Activated CD4-positive, alpha-beta T cell treated with anti-CD3 and anti-CD28 coated beads for 4 hours (primary cell): ENCODE data around the gene SNAI1.
"Not testable (repeated sequence)": the region's sequence is repeated elsewhere in the genome, so short reads cannot be mapped to it uniquely, and the experiment has no call there.

Experiments used
- DNase-seq, 2 donors: peaks; one replicate each; pipeline ENCODE4 v3.0.0-alpha.2; 2020

Gene SNAI1

GRCh38 chr20:49982346-49983122, at the start of gene SNAI1:
Gene SNAI1, plus strand, starts transcription at chr20:49982980. Its CDS starts 80 bp downstream, at chr20:49983060.
- peak; percentile 78 to 89 for DNase-seq

GRCh38 chr20:49935746-49936152, 47.0 kb upstream of the SNAI1 start:
- no peak for DNase-seq

GRCh38 chr20:49936153-49937026, 46.4 kb upstream of the SNAI1 start, which contains the start of gene RNF114:
Gene RNF114, plus strand, starts transcription at chr20:49936397. Its CDS starts 16 bp downstream, at chr20:49936413.
- DNase-seq = peak; percentile 91 to 93

GRCh38 chr20:49937027-49937929, 45.5 kb upstream of the SNAI1 start:
- peak in 1 of 2 donors; percentile 7 for DNase-seq

GRCh38 chr20:49938173-49939163, 44.3 kb upstream of the SNAI1 start:
- no peak for DNase-seq

GRCh38 chr20:49941456-49941855, 41.3 kb upstream of the SNAI1 start:
- no peak for DNase-seq

- no peak for DNase-seq
Measured at GRCh38 chr20:49942303-49942702, 40.5 kb upstream of the SNAI1 start.

- no peak for DNase-seq
Measured at GRCh38 chr20:49942942-49943341, 39.8 kb upstream of the SNAI1 start.

- DNase-seq = no peak
Measured at GRCh38 chr20:49945306-49945700, 37.5 kb upstream of the SNAI1 start.

GRCh38 chr20:49945701-49946477, 36.9 kb upstream of the SNAI1 start:
- DNase-seq = no peak

GRCh38 chr20:49948178-49948577, 34.6 kb upstream of the SNAI1 start:
- no peak for DNase-seq

- DNase-seq = no peak
Measured at GRCh38 chr20:49948809-49949507, 33.8 kb upstream of the SNAI1 start.

GRCh38 chr20:49951151-49951550, 31.6 kb upstream of the SNAI1 start:
- DNase-seq = no peak

GRCh38 chr20:49955167-49955566, 27.6 kb upstream of the SNAI1 start:
- no peak for DNase-seq

- not testable (repeated sequence) for DNase-seq
Measured at GRCh38 chr20:49955830-49956396, 26.9 kb upstream of the SNAI1 start.

GRCh38 chr20:49956689-49957088, 26.1 kb upstream of the SNAI1 start:
- no peak for DNase-seq

- not testable (repeated sequence) for DNase-seq
Measured at GRCh38 chr20:49957089-49957938, 25.5 kb upstream of the SNAI1 start.

GRCh38 chr20:49961413-49961812, 21.4 kb upstream of the SNAI1 start:
- no peak for DNase-seq
